Thymus (tissue), 11 donors: ENCODE results near the gene ZFP64. TPM values are rescaled to one million over a fixed set of nuclear protein-coding genes. Genes with fewer than 3 reads are reported as not detected.

Experiments used
- DNase-seq, 9 donors: peaks; one replicate each; pipeline ENCODE4 v3.0.0-alpha.2; 2013; ENCODE audit warnings: low spot score in 9 of 9, low read depth in 6 of 9, missing footprints in 1 of 9
- H3K27ac ChIP-seq, 2 donors: one replicate each; pipeline ENCODE4 v1.5.1; 2013; ENCODE audit warnings: control low read depth in 1 of 2, low read depth in 1 of 2, low read length in 1 of 2, mild to moderate bottlenecking in 1 of 2, moderate library complexity in 1 of 2
- H3K27me3 ChIP-seq, 2 donors: one replicate each; pipeline ENCODE4 v1.5.1; 2013; ENCODE audit warnings: low read length in 1 of 2; ENCODE audit not compliant: control insufficient read depth in 2 of 2, insufficient read depth in 1 of 2
- H3K36me3 ChIP-seq, 2 donors: one replicate each; pipeline ENCODE4 v1.5.1; 2013; ENCODE audit warnings: low read length in 1 of 2, mild to moderate bottlenecking in 1 of 2, moderate library complexity in 1 of 2; ENCODE audit not compliant: control insufficient read depth in 2 of 2, insufficient read depth in 2 of 2
- H3K4me1 ChIP-seq, 2 donors: one replicate each; pipeline ENCODE4 v1.5.1; 2013; ENCODE audit warnings: low read length in 2 of 2; ENCODE audit not compliant: control insufficient read depth in 2 of 2, insufficient read depth in 2 of 2
- H3K4me3 ChIP-seq, 2 donors: one replicate each; pipeline ENCODE4 v1.5.1; 2013; ENCODE audit warnings: low read length in 2 of 2, control low read depth in 1 of 2, mild to moderate bottlenecking in 1 of 2
- H3K9me3 ChIP-seq, 2 donors: one replicate each; pipeline ENCODE4 v1.5.1; 2013; ENCODE audit warnings: low read length in 1 of 2, mild to moderate bottlenecking in 1 of 2; ENCODE audit not compliant: control insufficient read depth in 2 of 2, insufficient read depth in 1 of 2
- WGBS: extraction: QIAGEN DNeasy Blood & Tissue Kit; methylation state at CpG from one replicate; pipeline ENCODE4 v1.1.7; 2013; 5-methylcytosine and 5-hydroxymethylcytosine counted together
- polyA plus RNA-seq: library from polyadenylated mRNA; stranded (reverse); fragments of 200-250 nt; gene quantifications from one replicate; pipeline ENCODE4 v1.2.3, GENCODE V29; 2013
- total RNA-seq: library from RNA; stranded (reverse); fragments of 120-200 nt; gene quantifications from one replicate; pipeline ENCODE4 v1.2.4, GENCODE V29; 2013
- donor health status: healthy.

The ZFP64 gene
- total and polyA plus RNA-seq, 2 donors: 6.1 to 6.2 TPM

DNA sequence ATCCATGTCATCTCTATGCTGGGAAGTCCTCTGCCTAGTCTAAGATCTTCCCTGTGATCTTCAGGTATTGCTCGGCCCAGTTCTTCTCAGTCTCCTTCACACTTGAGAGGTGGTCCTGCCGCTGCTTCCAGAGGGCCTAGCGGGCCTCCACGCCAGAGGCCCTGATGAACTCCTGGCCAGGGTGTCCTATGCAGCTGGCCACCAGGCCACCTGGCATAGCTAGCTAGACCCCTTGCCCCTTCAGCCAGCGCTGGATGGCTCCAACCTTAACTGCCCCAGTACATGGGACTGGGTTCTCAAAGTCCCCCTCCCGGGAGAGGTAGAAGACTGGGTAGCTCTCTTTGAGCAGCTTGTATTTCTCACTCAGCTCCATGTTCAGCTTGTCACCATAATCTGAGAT is 81.1 kb downstream of the ZFP64 start:
- no peak overlapping the region for H3K4me3 ChIP-seq
- no peak overlapping the region for H3K27ac ChIP-seq
- WGBS: 97% methylated on average over 6 of the region's 6 CpGs
- DNase-seq: no peak
- peaks cover 10 to 16% of the 10 kb centered on the region in 2 donors for H3K27me3 ChIP-seq
- no peaks in the 10 kb centered on the region for H3K36me3 ChIP-seq
- H3K9me3 ChIP-seq: peaks cover 1 to 7% of the 10 kb centered on the region in 2 donors
- peaks cover 0 to 7% of the 10 kb centered on the region in 2 donors for H3K4me1 ChIP-seq

- H3K4me1 ChIP-seq: peaks cover 0 to 9% of the 10 kb centered on the region in 2 donors
- 14% methylated on average over 47 of the region's 47 CpGs for WGBS
- H3K27ac ChIP-seq: no peak overlapping the region
- no peaks in the 10 kb centered on the region for H3K36me3 ChIP-seq
- no peak overlapping the region for H3K4me3 ChIP-seq
- no peak for DNase-seq
- H3K27me3 ChIP-seq: peaks cover 36 to 48% of the 10 kb centered on the region in 2 donors
- peaks cover 3 to 7% of the 10 kb centered on the region in 2 donors for H3K9me3 ChIP-seq
These were observed 85.8 kb downstream of the ZFP64 start for GRCh38 chr20:52105442-52106422.

GRCh38 chr20:52104546-52105441 is 86.8 kb downstream of the ZFP64 start:
- no peak for DNase-seq
- Histone ChIP-seq H3K27me3 (peaks cover 36 to 48% of the 10 kb centered on the region in 2 donors), H3K36me3 (no peaks in the 10 kb centered on the region), H3K4me3 (peak overlapping the region; percentile 11 to 16), H3K4me1 (peaks cover 0 to 9% of the 10 kb centered on the region in 2 donors), H3K27ac (no peak overlapping the region), H3K9me3 (peaks cover 3 to 7% of the 10 kb centered on the region in 2 donors)
- WGBS: 3% methylated on average over 82 of the region's 82 CpGs

DNA sequence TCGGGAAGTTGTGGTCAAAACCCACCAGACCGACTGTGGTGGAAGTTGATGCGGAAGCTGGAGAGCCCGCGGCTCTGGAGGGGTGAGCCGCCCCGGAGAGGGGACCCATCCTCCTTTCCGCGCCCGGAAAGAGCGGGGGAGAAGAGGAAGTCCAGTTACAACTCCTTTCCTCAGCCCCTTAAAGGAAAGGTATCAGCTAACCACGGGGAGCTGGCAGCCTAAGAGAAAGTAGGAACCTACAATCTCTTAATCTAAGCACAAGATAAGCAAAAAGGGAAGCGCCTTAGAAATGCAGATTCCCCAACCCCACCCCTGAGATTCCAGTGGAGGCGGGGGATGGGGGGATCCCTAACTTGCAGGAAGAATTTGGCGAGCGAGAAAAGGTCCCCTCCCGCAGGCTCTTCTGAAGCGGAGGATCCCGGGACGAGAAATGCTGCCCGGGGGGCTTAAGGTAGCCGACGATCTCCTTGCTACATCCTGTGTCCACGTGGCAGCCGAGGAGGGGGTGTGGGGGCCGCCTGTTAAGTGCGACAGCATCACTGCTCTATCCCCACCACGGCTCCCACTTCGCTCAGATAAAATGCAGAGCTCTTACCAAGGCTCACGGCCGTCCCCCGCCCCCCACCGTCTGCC is 87.5 kb downstream of the ZFP64 start:
- DNase-seq: no peak
- Histone ChIP-seq H3K27me3 (peaks cover 36 to 48% of the 10 kb centered on the region in 2 donors), H3K4me1 (peaks cover 0 to 9% of the 10 kb centered on the region in 2 donors), H3K9me3 (peaks cover 3 to 7% of the 10 kb centered on the region in 2 donors), H3K4me3 (peak overlapping the region; percentile 1 to 16), H3K27ac (no peak overlapping the region), H3K36me3 (no peaks in the 10 kb centered on the region)
- 1% methylated on average over 33 of the region's 33 CpGs for WGBS

DNA sequence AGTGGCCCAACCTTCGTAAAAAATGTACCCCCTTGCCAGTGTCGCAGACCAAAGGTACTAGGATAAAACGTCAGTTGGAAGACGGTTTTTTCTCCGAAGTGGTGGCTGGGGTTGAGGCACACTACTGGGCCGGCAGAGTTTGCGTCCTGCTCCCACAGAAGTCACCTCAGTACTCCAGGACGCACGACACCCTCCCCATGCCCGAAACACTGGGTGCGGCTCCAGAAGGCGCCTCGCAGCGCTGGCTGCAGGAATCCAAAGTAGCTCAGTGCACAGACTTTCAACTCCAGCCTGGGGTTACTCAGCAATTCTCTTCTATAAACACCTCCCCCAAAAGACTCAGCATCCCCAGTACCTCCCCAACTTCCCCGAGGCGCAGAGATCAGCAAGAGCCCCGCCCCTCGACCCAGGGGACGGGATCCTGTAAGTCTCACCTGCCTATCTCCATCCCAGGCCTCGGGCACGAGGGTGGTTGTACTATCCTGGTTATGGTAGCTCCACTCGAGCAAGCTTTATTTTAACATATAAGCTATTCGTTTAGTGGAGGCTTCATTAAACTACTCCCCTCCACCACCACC is 88.2 kb downstream of the ZFP64 start:
- peak overlapping the region in 1 of 2 donors; percentile 16 for H3K4me3 ChIP-seq
- no peaks in the 10 kb centered on the region for H3K36me3 ChIP-seq
- peaks cover 3 to 7% of the 10 kb centered on the region in 2 donors for H3K9me3 ChIP-seq
- 6% methylated on average over 23 of the region's 23 CpGs for WGBS
- H3K27ac ChIP-seq: no peak overlapping the region
- peaks cover 0 to 9% of the 10 kb centered on the region in 2 donors for H3K4me1 ChIP-seq
- peaks cover 36 to 48% of the 10 kb centered on the region in 2 donors for H3K27me3 ChIP-seq
- DNase-seq: no peak

DNA sequence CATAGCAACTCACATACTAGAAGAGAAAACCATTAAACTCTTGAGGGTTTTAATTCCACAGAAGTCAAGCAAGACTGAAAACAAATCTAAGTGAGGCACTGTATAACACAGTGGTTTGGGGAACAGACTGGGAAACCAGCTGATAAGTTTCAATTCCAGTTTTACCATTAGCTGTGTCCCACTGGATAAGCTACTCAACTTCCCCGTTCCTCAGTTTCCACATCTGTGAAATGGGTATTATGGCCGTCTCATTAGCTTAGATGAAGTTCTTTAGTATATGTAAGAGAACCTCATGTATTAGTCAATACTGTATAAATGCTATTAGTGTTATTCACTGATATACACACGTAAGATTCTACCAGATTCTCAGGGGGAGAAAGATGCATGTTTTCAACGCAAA is 89.0 kb downstream of the ZFP64 start:
- H3K4me3 ChIP-seq: no peak overlapping the region

GRCh38 chr20:52102126-52102525 is 89.5 kb downstream of the ZFP64 start:
- peaks cover 3 to 7% of the 10 kb centered on the region in 2 donors for H3K9me3 ChIP-seq
- H3K27ac ChIP-seq: no peak overlapping the region
- no peak for DNase-seq
- 91% methylated on average over 4 of the region's 4 CpGs for WGBS
- H3K4me1 ChIP-seq: peaks cover 0 to 9% of the 10 kb centered on the region in 2 donors
- H3K27me3 ChIP-seq: peaks cover 36 to 48% of the 10 kb centered on the region in 2 donors
- no peaks in the 10 kb centered on the region for H3K36me3 ChIP-seq
- no peak overlapping the region for H3K4me3 ChIP-seq

More for the DNA sequence above, 89.0 kb downstream of the ZFP64 start:
- Histone ChIP-seq H3K27me3 (peaks cover 36 to 48% of the 10 kb centered on the region in 2 donors), H3K27ac (no peak overlapping the region), H3K4me1 (peaks cover 0 to 9% of the 10 kb centered on the region in 2 donors), H3K36me3 (no peaks in the 10 kb centered on the region), H3K9me3 (peaks cover 3 to 7% of the 10 kb centered on the region in 2 donors)
- 97% methylated on average over 4 of the region's 4 CpGs for WGBS
- no peak for DNase-seq
